ENCODE results near the gene TIE1.
A peak's percentile ranks its signal among the peaks of the same experiment; 100 is the strongest.
"Not testable (repeated sequence)": the region's sequence is repeated elsewhere in the genome, so short reads cannot be mapped to it uniquely, and the experiment has no call there.

The TIE1 gene

DNA sequence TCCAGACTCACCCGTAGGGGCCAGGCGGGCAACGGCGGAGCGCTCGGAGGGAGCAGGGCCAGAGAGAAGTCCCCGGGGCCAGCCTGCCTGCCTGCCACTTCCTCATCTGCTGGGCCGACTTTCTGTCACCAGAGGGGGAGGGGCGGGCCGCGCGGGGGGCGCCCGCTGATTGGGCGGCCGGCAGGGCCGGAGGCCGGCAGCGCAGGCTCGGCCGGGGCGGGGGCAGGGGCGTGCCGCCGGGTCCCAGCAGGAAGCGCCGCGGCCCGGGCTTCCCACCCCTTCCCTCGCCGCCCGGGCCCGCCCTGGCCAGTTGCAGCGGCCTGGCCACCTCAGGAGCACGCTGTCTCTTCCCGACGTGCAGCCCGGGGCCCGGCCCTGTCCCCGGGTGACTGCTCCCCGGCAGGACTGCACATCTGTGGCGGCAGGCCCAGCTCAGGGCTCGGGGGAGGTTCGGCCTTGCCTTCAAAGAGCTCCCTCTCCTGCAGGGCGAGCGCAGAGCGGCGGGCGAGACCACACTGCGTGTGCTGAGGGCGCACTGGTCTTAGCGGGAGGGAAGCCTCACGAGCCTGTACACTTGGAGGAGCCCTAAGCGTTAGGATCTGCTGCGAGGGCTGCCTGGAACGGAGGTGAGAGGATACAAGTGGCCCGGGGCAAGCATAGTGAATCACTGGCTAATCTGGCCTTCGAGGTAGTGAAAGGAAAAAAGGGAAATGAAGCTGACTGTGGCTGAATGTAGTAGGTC lies 67.3 kb downstream of the TIE1 start, which contains the start of gene ELOVL1:
TSS of gene ELOVL1 (minus strand) at position 108 of the 742 bp plus-strand sequence. CDS start 2,402 bp downstream, outside the sequence.
- Histone ChIP-seq H3K36me3 (ENCODE audit: control insufficient read depth in 1 of 2, insufficient read depth in 2 of 2, low read length in 2 of 2) (peaks cover 15 to 26% of the 10 kb centered on the region in 2 experiments), H4K12ac (ENCODE audit: low read depth, low read length) (peak within 1 kb of the TSS; percentile 92), H2BK12ac (ENCODE audit: low read length) (peak within 1 kb of the TSS; percentile 51), H3K23ac (ENCODE audit: low read length) (no peak within 1 kb of the TSS), H3K4ac (ENCODE audit: low read depth, low read length) (peak within 1 kb of the TSS; percentile 95), H3K4me2 (ENCODE audit: low read length) (peak within 1 kb of the TSS; percentile 91), H3K14ac (ENCODE audit: low read length) (peak within 1 kb of the TSS; percentile 95), H4K91ac (ENCODE audit: low read depth, low read length) (peak within 1 kb of the TSS; percentile 96), H3K9ac (ENCODE audit: low read length) (peak within 1 kb of the TSS; percentile 78), H3K4me1 (ENCODE audit: control insufficient read depth in 1 of 2, insufficient read depth in 2 of 2, low read length in 2 of 2) (peaks cover 25 to 30% of the 10 kb centered on the region in 2 experiments), H3K79me2 (ENCODE audit: control insufficient read depth, insufficient read depth, low read length, poor library complexity) (peaks cover 15% of the 10 kb centered on the region), H3K27me3 (ENCODE audit: insufficient read depth, low read length) (no peaks in the 10 kb centered on the region), H3K18ac (ENCODE audit: low read length) (peak within 1 kb of the TSS; percentile 95), H3K79me1 (ENCODE audit: low read length) (peaks cover 20% of the 10 kb centered on the region), H3K9me3 (ENCODE audit: insufficient read depth, low read depth, low read length) (no peaks in the 10 kb centered on the region), H3K27ac (ENCODE audit: low read depth, low read length) (peak within 1 kb of the TSS; percentile 96), H4K8ac (ENCODE audit: low read depth, low read length) (peak within 1 kb of the TSS; percentile 90), H2BK120ac (ENCODE audit: insufficient read depth, low read length, poor library complexity) (peak within 1 kb of the TSS; percentile 95), H2AFZ (ENCODE audit: insufficient read depth, low read length, poor library complexity) (peak within 1 kb of the TSS; percentile 82), H2AK5ac (ENCODE audit: low read length) (peak within 1 kb of the TSS; percentile 95), H3K4me3 (ENCODE audit: low read depth, low read length) (peak within 1 kb of the TSS; percentile 82), H2BK5ac (ENCODE audit: low read depth, low read length, poor library complexity) (peak within 1 kb of the TSS; percentile 97)
- DNase-seq: peak; percentile 93 to 95
- WGBS (ENCODE audit: extremely low coverage, insufficient coverage, insufficient read length): no CpG with 5 or more reads among the region's 58 CpGs

DNA sequence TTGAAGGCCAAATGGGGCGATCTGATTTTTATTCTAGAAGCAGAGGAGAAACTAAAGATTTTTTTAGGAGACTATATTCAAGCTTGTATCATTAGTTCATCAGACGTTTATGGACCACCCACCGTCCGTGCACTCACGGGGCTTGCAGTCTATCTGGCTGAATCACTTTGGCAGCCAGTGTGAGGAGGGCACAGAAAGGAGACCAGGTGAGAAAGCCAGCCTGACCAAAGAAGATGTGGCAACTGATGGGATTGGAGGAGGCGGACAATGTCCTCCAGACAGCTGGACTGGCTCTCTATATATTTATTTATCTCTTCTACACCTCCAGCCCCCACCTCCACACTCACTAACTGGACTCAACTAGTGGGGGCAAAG lies 67.9 kb downstream of the TIE1 start:
- Histone ChIP-seq H3K4me2 (ENCODE audit: low read length) (peak overlapping the region; percentile 70), H4K12ac (ENCODE audit: low read depth, low read length) (peak overlapping the region; percentile 19), H3K36me3 (ENCODE audit: control insufficient read depth in 1 of 2, insufficient read depth in 2 of 2, low read length in 2 of 2) (peaks cover 12 to 20% of the 10 kb centered on the region in 2 experiments), H2AK5ac (ENCODE audit: low read length) (peak overlapping the region; percentile 8), H3K18ac (ENCODE audit: low read length) (no peak overlapping the region), H3K4me1 (ENCODE audit: control insufficient read depth in 1 of 2, insufficient read depth in 2 of 2, low read length in 2 of 2) (peaks cover 27 to 33% of the 10 kb centered on the region in 2 experiments), H2BK5ac (ENCODE audit: low read depth, low read length, poor library complexity) (no peak overlapping the region), H3K4ac (ENCODE audit: low read depth, low read length) (peak overlapping the region; percentile 8), H3K27ac (ENCODE audit: low read depth, low read length) (peak overlapping the region; percentile 96), H2AFZ (ENCODE audit: insufficient read depth, low read length, poor library complexity) (peak overlapping the region; percentile 82), H3K9ac (ENCODE audit: low read length) (peak overlapping the region; percentile 11), H3K79me1 (ENCODE audit: low read length) (peaks cover 20% of the 10 kb centered on the region), H4K91ac (ENCODE audit: low read depth, low read length) (peak overlapping the region; percentile 33), H3K4me3 (ENCODE audit: low read depth, low read length) (no peak overlapping the region), H4K8ac (ENCODE audit: low read depth, low read length) (no peak overlapping the region), H3K23ac (ENCODE audit: low read length) (no peak overlapping the region), H3K27me3 (ENCODE audit: insufficient read depth, low read length) (no peaks in the 10 kb centered on the region), H3K79me2 (ENCODE audit: control insufficient read depth, insufficient read depth, low read length, poor library complexity) (peaks cover 15% of the 10 kb centered on the region), H3K9me3 (ENCODE audit: insufficient read depth, low read depth, low read length) (no peaks in the 10 kb centered on the region), H2BK120ac (ENCODE audit: insufficient read depth, low read length, poor library complexity) (peak overlapping the region; percentile 6), H3K14ac (ENCODE audit: low read length) (peak overlapping the region; percentile 21), H2BK12ac (ENCODE audit: low read length) (no peak overlapping the region)
- WGBS (ENCODE audit: extremely low coverage, insufficient coverage, insufficient read length): no CpG with 5 or more reads among the region's 6 CpGs
- peak in 1 of 2 donors; percentile 7 for DNase-seq

- Histone ChIP-seq H3K4me1 (ENCODE audit: control insufficient read depth in 1 of 2, insufficient read depth in 2 of 2, low read length in 2 of 2) (peaks cover 27 to 32% of the 10 kb centered on the region in 2 experiments), H3K79me2 (ENCODE audit: control insufficient read depth, insufficient read depth, low read length, poor library complexity) (peaks cover 15% of the 10 kb centered on the region), H3K79me1 (ENCODE audit: low read length) (peaks cover 20% of the 10 kb centered on the region)
- not testable (repeated sequence) for H2BK5ac ChIP-seq (ENCODE audit: low read depth, low read length, poor library complexity); H3K9me3 ChIP-seq (ENCODE audit: insufficient read depth, low read depth, low read length); H3K4me2 ChIP-seq (ENCODE audit: low read length); H4K8ac ChIP-seq (ENCODE audit: low read depth, low read length); H4K12ac ChIP-seq (ENCODE audit: low read depth, low read length); H3K18ac ChIP-seq (ENCODE audit: low read length); H3K4me3 ChIP-seq (ENCODE audit: low read depth, low read length); H2BK12ac ChIP-seq (ENCODE audit: low read length); H3K9ac ChIP-seq (ENCODE audit: low read length); H3K27me3 ChIP-seq (ENCODE audit: insufficient read depth, low read length); H3K14ac ChIP-seq (ENCODE audit: low read length); H3K4ac ChIP-seq (ENCODE audit: low read depth, low read length); H4K91ac ChIP-seq (ENCODE audit: low read depth, low read length); DNase-seq; H2AFZ ChIP-seq (ENCODE audit: insufficient read depth, low read length, poor library complexity); H2AK5ac ChIP-seq (ENCODE audit: low read length); H3K23ac ChIP-seq (ENCODE audit: low read length); H3K36me3 ChIP-seq (ENCODE audit: control insufficient read depth in 1 of 2, insufficient read depth in 2 of 2, low read length in 2 of 2); H2BK120ac ChIP-seq (ENCODE audit: insufficient read depth, low read length, poor library complexity); H3K27ac ChIP-seq (ENCODE audit: low read depth, low read length)
- WGBS (ENCODE audit: extremely low coverage, insufficient coverage, insufficient read length): no CpG with 5 or more reads among the region's 6 CpGs
Observed at GRCh38 chr1:43369779-43370178, 69.0 kb downstream of the TIE1 start.

- Histone ChIP-seq H3K4me2 (ENCODE audit: low read length) (no peak overlapping the region), H2AK5ac (ENCODE audit: low read length) (no peak overlapping the region), H4K8ac (ENCODE audit: low read depth, low read length) (no peak overlapping the region), H2AFZ (ENCODE audit: insufficient read depth, low read length, poor library complexity) (no peak overlapping the region), H3K14ac (ENCODE audit: low read length) (no peak overlapping the region), H3K4ac (ENCODE audit: low read depth, low read length) (no peak overlapping the region), H3K79me1 (ENCODE audit: low read length) (peaks cover 20% of the 10 kb centered on the region), H3K27me3 (ENCODE audit: insufficient read depth, low read length) (no peaks in the 10 kb centered on the region), H4K91ac (ENCODE audit: low read depth, low read length) (no peak overlapping the region), H3K36me3 (ENCODE audit: control insufficient read depth in 1 of 2, insufficient read depth in 2 of 2, low read length in 2 of 2) (peaks cover 0 to under 1% of the 10 kb centered on the region in 2 experiments), H3K79me2 (ENCODE audit: control insufficient read depth, insufficient read depth, low read length, poor library complexity) (peaks cover 14% of the 10 kb centered on the region), H2BK5ac (ENCODE audit: low read depth, low read length, poor library complexity) (no peak overlapping the region), H3K4me3 (ENCODE audit: low read depth, low read length) (no peak overlapping the region), H3K23ac (ENCODE audit: low read length) (no peak overlapping the region), H4K12ac (ENCODE audit: low read depth, low read length) (no peak overlapping the region), H3K18ac (ENCODE audit: low read length) (no peak overlapping the region), H2BK120ac (ENCODE audit: insufficient read depth, low read length, poor library complexity) (no peak overlapping the region), H3K9me3 (ENCODE audit: insufficient read depth, low read depth, low read length) (no peaks in the 10 kb centered on the region), H3K4me1 (ENCODE audit: control insufficient read depth in 1 of 2, insufficient read depth in 2 of 2, low read length in 2 of 2) (peaks cover 21 to 29% of the 10 kb centered on the region in 2 experiments), H2BK12ac (ENCODE audit: low read length) (no peak overlapping the region), H3K9ac (ENCODE audit: low read length) (no peak overlapping the region), H3K27ac (ENCODE audit: low read depth, low read length) (no peak overlapping the region)
- no CpG with 5 or more reads among the region's 4 CpGs for WGBS (ENCODE audit: extremely low coverage, insufficient coverage, insufficient read length)
- DNase-seq: no peak
Observed at GRCh38 chr1:43370564-43370963, 69.8 kb downstream of the TIE1 start.
